HG03457 (cell line): ENCODE measurements around the gene TEN1.

Experiments
- ATAC-seq: cut with Tn5 transposase; IDR thresholded peaks from one replicate; pipeline ENCODE4 v1.9.1; 2021; ENCODE audit warnings: moderate number of reproducible peaks; ENCODE audit not compliant: unreplicated experiment

The TEN1 gene

DNA sequence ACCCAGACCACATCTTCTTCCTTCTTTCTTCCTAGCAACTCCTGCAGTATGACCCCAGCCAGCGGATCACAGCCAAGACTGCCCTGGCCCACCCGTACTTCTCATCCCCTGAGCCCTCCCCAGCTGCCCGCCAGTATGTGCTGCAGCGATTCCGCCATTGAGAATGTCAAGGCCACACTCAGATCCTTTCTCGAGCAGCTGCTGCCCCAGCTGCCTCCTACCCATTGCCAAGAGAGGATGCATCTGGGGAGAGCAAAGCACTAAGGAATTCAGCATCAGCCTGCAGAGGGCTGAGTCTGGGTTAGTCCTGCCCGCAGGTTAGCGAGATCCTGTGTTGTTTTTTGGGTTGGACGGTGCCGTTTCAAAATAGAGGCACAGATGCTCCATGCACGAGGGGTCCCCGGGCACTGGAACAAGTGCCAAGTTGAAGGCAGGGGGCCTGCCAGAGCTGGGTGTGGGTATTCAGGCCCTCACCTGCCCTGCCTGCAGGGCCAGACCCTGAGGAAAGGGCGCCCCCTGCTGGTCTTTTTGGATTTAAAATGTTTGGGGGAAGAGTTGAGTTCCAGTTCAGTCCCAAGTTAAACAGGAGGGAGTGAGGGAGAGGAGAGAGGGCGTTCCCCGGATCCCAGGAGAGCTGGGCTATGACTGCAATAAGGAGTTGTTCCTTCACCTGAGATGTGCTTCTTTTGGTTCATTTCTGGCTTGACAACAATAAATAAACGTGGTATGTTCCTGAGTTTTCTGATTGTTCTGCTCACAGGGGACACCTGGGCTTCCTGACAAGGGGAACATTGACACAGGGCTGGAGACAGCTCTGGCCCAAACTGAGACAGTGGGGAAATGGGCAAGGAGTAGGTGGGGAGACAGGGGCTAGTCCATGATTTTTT, 26.5 kb downstream of the TEN1 start:
- no peak for ATAC-seq

DNA sequence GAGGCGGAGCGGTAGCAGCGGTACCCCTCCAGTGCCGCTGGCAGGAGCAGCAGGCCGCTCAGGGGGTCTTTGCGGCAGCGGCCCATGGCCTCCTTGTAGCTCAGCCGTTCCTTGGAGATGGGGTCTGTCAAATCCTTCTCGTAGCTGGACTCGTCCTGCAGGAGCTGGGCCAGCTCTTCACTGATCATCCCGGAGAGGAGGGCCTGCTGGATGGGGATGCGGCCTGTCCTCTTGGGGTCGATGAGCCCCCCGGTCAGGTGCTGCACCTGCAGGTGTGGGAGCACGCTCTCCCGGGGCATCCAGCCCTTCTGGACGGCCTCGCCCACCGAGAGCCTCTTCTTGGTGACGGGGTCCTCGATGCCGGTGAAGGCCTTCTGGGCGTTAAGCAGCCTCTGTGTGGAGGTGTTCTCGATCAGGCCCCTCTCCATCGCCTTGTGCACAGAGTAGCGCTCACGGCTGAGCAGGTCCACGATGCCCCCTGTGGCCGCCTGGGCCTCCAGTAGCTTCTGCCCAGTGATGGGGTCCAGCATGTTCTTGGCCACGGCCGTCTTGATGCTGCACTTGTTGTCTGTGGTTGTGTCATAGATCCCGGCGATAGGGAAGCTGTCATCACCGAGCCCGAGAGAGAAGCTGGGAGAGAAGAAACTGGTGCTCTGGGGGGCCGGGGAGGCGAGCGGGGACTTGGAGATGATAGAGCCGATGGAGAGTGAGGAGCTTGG, 28.2 kb downstream of the TEN1 start:
- ATAC-seq, result no peak

DNA sequence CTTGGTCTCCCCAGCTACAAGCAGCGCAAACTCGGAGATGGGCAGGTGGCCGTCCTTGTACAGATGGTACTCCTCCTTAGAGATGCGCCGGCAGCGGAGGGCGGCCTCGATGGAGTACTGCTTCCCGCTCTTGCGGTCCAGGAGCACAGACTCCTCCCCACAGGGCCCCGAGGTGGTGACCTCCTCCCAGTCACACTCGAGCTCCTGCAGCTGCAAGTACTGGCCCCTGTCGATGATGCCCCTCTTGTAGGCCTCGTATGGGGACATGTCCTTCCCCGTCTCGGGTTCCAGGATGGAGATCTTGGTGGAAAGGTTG, 28.8 kb downstream of the TEN1 start:
- no peak for ATAC-seq

DNA sequence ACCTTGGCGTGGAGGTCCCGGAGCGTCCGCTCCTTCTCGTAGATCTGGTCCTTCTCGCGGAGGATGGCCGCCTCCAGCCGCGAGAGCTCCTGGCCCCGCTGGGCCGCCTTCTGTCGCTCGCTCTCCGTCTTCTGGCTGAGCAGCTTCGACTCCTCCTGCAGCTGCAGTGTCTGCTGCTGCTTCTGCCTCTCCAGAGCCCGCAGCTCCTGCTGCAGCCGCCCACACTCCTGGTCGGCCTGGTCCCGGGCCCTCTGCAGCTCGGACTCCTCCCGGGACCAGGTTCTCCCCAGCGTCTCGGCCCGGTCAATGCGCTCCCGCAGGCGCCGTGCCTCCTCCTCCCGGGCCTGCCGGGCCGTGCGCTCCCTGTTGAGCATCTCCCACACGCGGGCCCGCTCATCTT, 29.2 kb downstream of the TEN1 start:
- ATAC-seq, result no peak

DNA sequence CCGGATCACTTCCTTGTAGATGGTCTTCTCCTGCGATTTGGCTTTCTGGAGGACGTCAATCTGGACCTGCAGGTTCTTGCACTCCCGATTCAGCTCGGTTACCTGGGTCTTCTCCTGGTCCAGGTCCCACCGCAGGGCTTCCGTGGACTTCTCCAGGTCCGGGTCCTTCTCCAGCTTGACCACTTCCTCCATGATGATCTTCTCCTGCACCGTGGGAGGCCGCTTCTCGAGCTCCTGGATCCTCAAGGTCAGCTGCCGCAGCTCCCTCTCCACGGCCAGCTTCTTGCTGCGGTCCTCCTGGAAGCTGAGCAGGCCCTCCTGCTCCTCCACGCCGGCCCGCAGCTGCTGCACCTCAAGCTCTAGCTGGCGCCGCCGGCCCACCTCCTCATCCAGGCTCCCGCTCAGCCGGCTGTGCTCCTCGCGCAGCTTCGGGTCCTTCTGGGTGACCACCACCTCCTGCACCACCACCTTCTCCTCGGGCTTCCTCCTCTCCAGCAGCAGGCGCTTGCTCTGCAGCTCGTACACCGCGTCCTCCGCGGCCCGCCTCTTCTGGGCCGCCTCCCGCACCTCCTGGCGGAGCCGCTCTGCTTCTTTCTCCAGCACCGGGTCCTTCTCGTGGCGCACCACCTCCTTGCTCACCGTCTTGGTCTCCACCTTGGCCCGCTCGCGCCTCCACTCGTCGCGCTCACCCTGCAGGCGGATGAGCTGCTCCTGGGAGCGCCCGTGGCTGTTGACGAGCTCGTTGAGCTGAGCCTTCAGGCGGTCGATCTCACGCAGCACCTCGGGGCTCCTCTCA, 29.8 kb downstream of the TEN1 start:
- no peak for ATAC-seq

DNA sequence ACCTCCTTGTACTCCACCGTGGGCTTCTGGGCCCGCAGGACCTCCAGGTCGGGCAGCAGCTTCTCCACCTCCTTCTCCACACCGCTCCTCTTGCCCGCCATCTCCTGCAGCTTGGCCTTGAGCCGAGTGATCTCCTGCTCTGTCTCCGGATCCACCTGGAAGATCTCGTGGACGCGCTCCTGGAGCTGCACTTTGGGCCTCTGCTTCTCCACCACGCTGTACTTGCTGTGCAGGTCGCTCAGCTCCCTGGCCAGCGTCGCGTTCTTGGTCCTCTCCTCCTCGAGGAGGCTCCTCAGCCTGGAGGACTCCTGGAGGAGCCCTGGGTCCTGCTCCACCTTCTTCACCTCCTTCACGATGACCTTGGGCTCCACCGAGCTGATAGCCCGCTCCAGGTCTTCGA, 30.4 kb downstream of the TEN1 start:
- no peak for ATAC-seq

DNA sequence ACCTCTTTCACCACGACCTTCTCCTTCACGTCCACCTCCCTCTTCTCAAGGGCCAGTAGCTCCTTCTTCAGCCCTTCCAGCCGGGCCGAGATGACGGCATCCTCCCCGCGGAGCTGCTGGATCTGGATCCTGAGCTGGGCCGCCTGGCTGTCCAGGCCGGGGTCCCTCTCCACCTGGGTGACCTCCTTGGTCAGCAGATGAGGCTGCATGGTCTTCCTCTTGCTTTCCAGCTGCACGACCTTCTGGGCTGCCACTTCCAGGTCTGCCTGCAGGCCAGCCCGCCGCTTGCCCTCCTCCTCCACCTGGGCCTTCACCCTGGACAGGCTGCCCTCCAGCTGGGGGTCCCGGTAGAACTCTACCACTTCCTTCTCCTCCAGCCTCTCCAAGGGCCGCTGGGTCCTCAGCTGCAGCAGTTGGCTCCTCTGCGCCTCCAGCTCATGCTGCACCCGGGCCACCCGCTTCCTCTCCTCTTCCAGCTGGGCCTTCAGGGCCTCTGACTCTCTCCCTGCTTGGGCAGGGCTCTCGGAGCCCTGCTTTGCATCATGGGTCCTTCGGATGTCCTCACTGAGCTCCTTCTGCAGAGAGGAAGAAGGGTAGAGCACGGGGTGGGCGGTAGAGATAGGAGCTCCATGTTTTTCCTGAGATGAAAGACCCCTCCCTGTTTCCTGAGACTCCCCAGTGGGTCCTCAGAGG, 31.1 kb downstream of the TEN1 start:
- ATAC-seq, result no peak

DNA sequence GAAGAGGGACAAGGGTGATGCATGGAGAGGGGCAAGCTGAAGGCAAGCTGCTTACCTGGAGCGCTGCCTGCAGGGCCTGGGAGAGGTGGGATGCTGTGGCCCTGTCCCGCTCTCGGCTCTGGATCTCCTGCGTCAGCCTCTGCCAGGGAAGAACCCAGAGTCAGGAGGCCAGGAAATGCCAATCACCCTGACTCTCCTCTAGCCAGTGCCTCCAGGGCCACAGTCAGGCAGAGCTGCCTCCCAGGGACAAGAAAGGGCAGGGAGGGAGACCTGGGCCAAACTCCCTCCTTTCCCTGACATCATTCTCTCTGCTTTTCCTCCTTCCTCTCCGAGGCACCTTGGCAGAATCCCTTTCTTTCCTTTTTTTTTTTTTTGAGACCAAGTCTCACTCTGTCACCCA, 32.9 kb downstream of the TEN1 start:
- ATAC-seq, result no peak

DNA sequence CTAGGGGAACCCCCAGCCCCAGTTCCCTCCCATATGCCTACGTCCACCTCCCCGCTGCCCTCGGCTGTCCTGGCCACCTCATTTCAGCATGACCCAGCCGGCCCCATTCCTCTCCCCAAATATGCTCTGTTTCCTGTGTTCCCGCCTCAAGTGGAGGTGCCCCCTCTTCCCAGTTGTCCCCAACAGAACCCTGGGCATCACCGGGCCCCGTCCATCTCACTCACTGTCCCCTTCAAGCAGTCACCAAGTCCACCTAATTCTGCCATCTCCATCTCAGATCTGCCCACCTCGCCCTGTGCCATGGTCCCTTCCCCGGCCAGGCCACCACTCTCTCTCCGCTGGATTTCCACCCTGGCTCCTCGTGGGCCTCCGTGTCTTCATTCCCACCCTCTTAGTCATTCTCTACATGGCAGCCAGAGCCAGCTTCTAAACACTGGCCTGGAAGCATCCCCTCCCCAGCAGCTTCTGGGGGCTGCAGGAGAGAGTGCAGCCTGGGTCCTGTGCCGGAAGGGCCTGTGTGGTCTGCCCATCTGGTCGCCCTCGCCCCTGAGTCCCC, 34.4 kb downstream of the TEN1 start:
- no peak for ATAC-seq

DNA sequence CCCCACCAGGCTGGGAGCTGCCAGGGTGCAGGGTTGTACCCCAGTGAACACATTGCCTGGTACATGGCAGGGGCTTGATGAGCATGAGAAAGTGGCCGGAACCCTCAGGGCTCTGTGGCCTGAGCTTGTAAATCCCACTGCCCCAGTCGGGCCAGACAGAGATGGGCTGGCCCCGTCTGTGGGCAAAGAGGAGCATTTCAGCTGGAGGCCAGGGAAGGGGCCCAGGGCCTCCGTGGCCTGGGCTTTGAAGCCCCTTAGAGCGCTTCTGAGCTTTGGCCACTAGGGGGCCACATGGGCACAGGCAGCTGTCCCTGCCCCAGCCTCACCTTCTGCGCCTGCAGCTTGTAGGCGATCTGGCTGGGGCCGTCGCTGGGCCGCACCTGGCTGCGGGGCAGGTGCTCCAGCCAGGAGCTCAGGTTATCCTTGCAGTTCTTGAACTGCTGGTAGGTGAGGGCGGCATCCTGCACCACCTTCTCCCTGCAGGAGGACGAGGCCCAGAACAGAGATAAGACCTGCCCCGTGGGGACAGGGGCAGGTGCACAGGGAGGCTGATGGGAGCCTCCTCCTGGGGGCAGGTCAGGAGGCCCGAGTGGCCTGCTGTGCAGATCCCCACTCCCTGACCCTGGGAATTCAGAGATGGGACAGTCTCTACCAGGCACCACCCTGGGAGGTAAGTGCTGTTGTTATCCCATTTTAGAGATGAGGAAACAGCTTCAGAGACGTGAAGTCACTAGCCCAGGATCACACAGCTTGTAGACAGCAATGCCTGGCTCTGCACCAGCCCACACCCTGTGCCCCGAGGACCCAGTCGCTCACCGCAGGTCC, 35.3 kb downstream of the TEN1 start:
- no peak for ATAC-seq

DNA sequence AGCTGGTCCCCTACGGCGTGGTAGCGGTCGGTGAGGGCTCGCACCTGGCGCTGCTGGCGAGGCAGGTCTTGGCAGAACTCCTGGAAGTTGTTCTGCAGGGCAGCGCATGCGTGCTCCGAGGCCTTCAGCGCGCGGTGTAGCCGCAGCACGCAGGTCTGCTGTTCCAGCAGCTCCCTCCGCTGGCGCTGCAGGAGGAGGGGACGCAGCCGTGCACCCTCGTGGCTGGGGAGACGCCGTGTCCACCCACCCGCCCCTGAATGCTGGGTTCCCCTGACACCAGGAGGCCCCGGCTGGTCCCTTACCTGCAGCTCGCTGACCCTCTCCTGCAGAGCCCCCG, 35.9 kb downstream of the TEN1 start:
- ATAC-seq, result no peak

DNA sequence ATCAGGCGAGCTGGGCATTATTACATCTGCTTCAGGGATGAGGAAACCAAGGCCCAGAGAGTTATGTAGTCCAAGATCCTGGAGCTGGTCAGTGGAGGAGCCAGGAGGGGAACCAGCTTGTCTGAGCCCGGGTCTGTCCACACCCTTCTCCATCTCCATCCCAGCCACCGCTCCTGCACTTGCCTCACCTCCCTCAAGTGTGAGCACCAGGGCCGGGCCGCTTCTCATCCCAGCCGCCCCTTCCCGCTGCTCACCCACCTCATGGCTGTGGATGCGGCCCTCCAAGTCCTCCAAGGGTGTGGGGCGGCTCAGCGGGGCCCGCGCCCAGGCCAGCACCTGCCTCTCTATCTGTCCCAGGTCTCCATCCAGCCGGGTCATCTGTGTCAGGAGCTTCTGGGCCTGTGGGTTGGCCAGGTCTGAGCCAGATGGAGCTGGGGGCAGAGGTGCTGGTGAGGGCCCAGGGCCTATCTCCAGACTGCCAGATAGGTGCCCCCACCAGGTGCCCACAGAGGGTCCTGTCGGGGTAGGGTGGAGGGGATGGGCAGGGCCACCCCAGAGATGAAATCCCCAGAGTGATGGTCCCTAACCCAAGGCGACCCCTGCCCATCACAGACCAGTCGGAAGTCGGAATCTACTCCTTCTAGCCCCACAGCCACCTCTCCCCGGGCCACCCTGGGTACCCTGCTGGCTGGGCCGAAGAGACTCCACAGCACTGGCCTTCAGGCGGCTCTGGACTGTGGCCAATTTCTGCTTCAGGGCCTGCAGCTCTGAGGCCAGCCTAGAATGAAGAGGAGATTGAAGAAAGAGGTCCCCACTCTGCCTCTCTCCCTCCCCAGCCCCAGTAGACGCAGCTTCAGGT, 38.7 kb downstream of the TEN1 start:
- no peak for ATAC-seq

DNA sequence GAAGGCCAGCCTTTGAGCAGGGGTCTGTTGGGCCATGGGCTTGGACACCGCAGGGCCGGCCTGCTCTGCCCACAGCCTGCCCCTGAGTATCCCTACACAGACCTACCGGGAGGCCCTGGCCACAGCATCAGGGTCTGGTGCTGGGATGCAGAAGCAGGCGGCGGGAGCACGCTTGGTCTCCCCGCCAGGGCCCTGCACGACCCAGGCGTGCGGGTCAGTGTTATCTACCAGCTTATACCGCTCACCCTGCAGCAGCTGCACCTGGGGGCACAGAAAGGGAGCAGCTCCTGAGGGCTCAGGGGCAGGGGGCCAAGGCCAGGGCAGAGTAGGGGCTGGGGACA, 39.3 kb downstream of the TEN1 start:
- no peak for ATAC-seq

DNA sequence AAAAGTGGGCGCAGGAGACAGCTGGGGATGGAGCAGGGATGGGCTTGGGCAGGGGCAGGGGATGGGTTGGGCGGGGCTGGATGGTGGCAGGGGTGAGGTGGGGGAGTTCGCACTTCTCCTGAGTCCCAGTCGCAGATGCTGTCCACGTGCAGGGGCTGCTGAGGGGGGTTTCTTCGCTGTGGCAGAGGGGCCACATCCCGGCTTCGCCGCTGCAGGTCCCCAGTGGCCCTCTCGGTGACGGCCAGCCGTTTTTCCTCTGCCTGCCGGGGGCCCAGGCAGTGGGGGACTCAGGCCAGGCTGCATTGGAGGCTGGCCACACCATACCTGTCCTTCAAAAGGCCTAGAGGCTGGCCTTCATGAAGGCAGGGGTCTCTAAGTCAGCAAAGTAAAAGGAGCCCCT, 39.8 kb downstream of the TEN1 start:
- ATAC-seq, result no peak

DNA sequence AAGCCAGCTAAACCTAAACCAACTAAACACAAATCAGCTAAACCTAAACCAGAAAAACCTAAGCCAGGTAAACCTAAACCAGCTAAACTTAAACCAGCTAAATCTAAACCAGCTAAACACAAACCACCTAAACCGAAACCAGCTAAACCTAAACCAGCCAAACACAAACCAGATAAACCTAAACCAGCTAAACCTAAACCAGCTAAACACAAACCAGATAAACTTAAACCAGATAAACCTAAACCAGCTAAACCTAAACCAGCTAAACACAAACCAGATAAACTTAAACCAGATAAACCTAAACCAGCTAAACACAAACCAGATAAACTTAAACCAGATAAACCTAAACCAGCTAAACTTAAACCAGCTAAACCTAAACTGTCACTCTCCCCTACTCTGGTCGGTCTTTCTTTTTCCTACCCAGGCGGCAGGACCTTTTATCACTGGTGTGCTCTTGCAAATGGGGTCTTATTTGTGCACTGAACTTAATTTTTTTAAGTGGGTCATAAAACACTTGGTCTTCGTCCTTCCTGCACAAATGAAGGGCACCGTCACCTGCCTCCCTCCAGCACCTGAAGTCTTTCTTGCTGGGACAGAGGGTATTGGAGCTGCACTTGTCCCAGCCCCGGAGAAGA, 40.9 kb downstream of the TEN1 start:
- no peak for ATAC-seq

DNA sequence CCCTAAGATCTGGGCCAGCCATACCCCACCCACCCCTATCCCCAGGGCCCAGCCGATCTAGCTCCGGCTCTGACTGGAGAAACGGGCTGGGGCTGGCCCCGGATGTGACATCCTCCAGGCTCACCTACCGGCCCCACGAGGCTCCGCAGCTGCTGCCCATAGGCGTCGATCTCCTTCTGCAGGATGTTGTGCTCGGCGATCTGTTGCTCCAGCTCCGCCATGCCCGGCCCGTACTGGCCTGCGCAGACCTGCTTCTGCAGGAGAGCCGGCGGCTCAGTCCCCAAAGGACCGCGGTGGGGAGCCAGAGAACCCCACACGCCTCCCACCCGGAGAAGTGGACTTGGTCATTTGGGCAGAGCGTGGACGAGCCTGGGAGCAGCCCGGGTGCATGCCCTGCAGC, 43.2 kb downstream of the TEN1 start:
- ATAC-seq, result no peak

DNA sequence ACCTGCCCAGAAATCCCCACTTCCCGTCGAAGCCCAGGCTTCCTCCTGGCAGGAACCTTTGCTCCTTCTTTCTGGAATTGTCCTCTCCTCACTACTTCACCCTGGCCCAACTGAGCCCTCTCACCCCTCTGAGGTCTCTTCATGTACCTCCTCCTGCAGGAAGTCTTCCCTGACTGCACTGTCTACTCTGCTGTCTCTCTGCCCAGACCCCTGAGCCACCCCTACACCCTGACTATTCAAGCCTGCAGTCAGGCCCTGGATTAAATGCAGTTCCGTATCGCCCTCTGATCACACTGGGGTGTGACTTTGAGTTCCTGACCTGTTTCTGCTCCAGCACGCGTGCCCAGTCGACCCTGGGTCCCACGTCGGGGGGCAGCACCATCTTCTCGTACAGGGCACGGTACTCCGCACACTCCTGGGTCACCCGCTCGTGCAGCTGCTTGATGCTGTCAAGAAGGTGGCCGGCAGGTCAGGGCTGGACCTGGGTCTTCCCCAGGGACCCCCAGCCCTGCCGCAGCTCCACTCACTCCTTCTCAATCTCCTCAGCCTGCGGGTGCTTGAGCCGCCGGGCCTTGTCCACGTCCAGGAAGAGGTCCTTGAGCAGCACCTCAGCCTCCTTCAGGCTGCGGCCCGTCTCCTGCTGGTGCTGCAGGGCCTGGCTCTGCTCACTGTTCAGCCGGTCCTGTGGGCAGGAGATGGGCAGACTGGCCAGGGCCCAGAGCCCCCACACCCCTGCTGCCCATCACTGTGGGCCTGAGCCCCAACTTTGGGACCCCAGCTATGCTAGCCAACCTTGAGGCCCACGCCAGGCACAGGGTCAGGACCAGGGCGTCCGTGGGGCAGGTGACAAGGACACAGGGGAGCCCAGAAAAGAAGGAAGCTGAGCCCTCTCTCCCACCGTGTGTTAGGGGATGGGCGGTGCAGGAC, 44.2 kb downstream of the TEN1 start:
- ATAC-seq, result no peak

DNA sequence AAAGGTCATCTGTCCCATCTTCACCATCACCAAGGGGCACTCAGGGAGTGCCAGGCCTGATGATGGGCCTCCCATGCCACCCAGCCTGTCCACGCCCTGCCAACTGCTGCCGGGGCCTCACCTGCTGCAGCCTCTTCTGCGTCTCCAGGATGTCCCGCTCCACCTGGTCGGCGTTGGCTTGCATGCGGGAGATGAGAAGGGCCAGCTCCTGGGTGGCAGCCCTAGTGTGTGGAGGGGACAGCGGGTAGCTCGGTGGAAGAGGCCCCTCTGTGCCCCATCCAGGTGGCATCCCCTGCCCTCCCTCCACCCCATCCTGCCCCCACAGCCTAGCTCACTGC, 44.8 kb downstream of the TEN1 start:
- ATAC-seq, result no peak
